ENCODE results near the gene CNN1.
"Not testable (repeated sequence)": the region's sequence is repeated elsewhere in the genome, so short reads cannot be mapped to it uniquely, and the experiment has no call there.

CNN1 gene

GRCh38 chr19:11534948-11535347 is 3.7 kb upstream of the CNN1 start:
- no peak for DNase-seq (ENCODE audit: low read depth)

- DNase-seq (ENCODE audit: low read depth): peak; percentile 58
These were observed 2.7 kb upstream of the CNN1 start for GRCh38 chr19:11535792-11536595.

GRCh38 chr19:11539495-11540365 is 1.1 kb downstream of the CNN1 start:
- DNase-seq (ENCODE audit: low read depth): no peak

- DNase-seq (ENCODE audit: low read depth): no peak
These were observed 2.0 kb downstream of the CNN1 start for GRCh38 chr19:11540645-11541044.

- DNase-seq (ENCODE audit: low read depth): no peak
These were observed 2.6 kb downstream of the CNN1 start for GRCh38 chr19:11541238-11541637.

- no peak for DNase-seq (ENCODE audit: low read depth)
These were observed 9.5 kb downstream of the CNN1 start for GRCh38 chr19:11547929-11548700.

- no peak for DNase-seq (ENCODE audit: low read depth)
These were observed 10.8 kb downstream of the CNN1 start for GRCh38 chr19:11549386-11549953.

GRCh38 chr19:11550265-11550664 is 11.6 kb downstream of the CNN1 start:
- DNase-seq (ENCODE audit: low read depth): no peak

- no peak for DNase-seq (ENCODE audit: low read depth)
These were observed 13.1 kb downstream of the CNN1 start for GRCh38 chr19:11551603-11552235.

- no peak for DNase-seq (ENCODE audit: low read depth)
These were observed 14.2 kb downstream of the CNN1 start for GRCh38 chr19:11552666-11553372.

- DNase-seq (ENCODE audit: low read depth): no peak
These were observed 15.5 kb downstream of the CNN1 start for GRCh38 chr19:11554160-11554559.

- no peak for DNase-seq (ENCODE audit: low read depth)
These were observed 16.6 kb downstream of the CNN1 start for GRCh38 chr19:11555246-11555645.

- DNase-seq (ENCODE audit: low read depth): no peak
These were observed 18.2 kb downstream of the CNN1 start for GRCh38 chr19:11556634-11557420.

GRCh38 chr19:11558881-11559828 is 20.5 kb downstream of the CNN1 start, which contains the start of gene ELOF1:
TSS of gene ELOF1 (minus strand) at chr19:11559230. CDS start at chr19:11554347, 4,883 bp downstream.
- peak; percentile 91 for DNase-seq (ENCODE audit: low read depth)

- DNase-seq (ENCODE audit: low read depth): no peak
These were observed 21.9 kb downstream of the CNN1 start for GRCh38 chr19:11560404-11561051.

GRCh38 chr19:11563532-11563931 is 24.9 kb downstream of the CNN1 start:
- no peak for DNase-seq (ENCODE audit: low read depth)

GRCh38 chr19:11564082-11564807 is 25.6 kb downstream of the CNN1 start:
- not testable (repeated sequence) for DNase-seq (ENCODE audit: low read depth)

GRCh38 chr19:11565649-11565980 is 27.0 kb downstream of the CNN1 start:
- not testable (repeated sequence) for DNase-seq (ENCODE audit: low read depth)
